K562 (cell line): Measurements from ENCODE around the gene STK24.

Experiments
- BRCA1 ChIP-seq, 2 experiments: fragments of 450-650 bp in 1 of 2; sonication (generic) in 1 of 2; formaldehyde crosslinking in 1 of 2; IDR thresholded peaks; 2 replicates each; pipeline versions ENCODE4 v1.5.0 to v1.6.1; 2017 to 2020; ENCODE audit warnings: mild to moderate bottlenecking in 1 of 2, missing genetic modification reagents in 1 of 2
- CTCF ChIP-seq, 3 experiments: IDR thresholded peaks in 2 of 3; conservative IDR thresholded peaks in 1 of 3; 2 replicates each; pipeline ENCODE4 v1.5.1; 2011 to 2012; ENCODE audit warnings: low read length in 3 of 3, mild to moderate bottlenecking in 3 of 3, control low read depth in 2 of 3, improper control_type of control experiment in 1 of 3, inconsistent platforms in 1 of 3, low read depth in 1 of 3, mixed read lengths in 1 of 3, moderate library complexity in 1 of 3; ENCODE audit not compliant: insufficient read depth in 2 of 3
- ZZZ3 ChIP-seq: fragments of 450-650 bp; IDR thresholded peaks from 2 replicates; pipeline ENCODE4 v1.6.1; 2016; ENCODE audit warnings: antibody characterized with exemption, mild to moderate bottlenecking, moderate library complexity

DNA sequence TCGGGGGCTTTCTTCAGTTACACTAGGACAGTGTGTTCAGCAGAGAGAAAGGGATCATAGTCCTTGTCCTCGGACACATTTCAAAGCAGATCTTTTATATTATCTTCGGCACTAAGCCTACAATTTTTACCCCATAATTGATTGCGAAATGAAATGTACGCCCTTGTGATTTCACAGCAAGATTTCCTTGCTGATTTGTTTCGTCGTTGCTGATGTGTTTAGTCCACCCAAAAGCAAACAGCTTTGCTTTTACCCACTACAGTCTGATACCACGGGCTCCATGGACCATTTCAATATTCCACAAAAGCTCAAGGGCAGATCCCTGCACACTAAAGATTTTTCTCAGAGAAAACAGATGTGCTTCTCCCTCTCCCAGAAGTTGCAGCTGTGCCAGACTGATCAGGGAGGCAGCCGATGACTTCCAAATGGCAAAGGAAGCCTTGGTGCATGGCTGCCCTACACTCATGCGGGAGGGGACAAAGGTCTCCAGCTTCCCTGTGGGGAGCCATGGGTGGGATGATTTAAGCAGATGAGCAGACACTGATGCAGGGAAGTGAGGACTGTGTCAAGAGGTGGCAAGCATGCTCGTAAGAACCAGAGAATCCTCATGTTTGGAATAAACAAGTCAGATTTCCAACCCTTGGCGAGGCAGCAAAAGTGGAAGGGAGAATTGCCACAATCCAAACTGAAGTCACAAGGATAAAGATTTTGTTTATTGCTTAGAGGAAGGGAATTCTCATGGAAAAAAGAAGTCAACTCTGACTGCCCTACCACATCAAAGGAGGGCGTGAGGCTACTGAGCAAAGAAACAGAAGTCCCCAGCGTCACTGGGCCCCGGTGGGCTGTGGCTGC is 81.1 kb downstream of the STK24 start:
- TF ChIP-seq BRCA1 (IDR thresholded peaks at IDR 0.05) = no peak
- no peak for TF ChIP-seq BRCA1 (CRISPR knock-in tag; IDR thresholded peaks at IDR 0.05)
- no peak for TF ChIP-seq ZZZ3
- no peak for TF ChIP-seq CTCF (IDR thresholded peaks at IDR 0.05 in 2 of 3, conservative IDR thresholded peaks at IDR 0.05 in 1 of 3; ENCODE audit: insufficient read depth in 2 of 3, low read depth in 1 of 3, low read length in 3 of 3)
